Activated CD4-positive, alpha-beta T cell treated with anti-CD3 and anti-CD28 coated beads, Interleukin-2, amount 50 U/mL, for 24 hours (primary cell): Measurements from ENCODE around the gene MCM9.
"Not testable (repeated sequence)": the region's sequence is repeated elsewhere in the genome, so short reads cannot be mapped to it uniquely, and the experiment has no call there.

Experiments
- DNase-seq, 2 donors: peaks; one replicate each; pipeline ENCODE4 v3.0.0-alpha.2; 2020; ENCODE audit warnings: low read depth in 1 of 2, low spot score in 1 of 2

MCM9 gene

DNA sequence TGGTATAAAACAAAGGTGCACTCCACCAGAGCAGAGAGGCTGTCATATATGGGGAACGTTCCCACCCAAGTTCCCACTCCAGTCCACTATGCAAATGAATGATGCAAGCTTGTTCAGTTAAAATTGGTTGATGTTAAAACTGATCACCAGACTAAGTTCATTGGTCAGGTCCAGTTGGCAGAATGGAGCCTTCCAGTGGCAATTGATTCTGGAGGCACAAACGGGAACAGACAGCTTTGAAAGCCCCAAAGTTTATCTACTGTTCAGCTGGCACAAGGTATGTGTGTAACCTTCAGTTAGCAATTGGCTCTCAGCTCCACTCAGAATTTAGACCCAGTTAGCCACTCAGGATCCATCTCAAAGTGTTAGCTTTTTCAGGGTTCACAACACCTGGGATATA, 164.1 kb downstream of the MCM9 start:
- no peak for DNase-seq

DNA sequence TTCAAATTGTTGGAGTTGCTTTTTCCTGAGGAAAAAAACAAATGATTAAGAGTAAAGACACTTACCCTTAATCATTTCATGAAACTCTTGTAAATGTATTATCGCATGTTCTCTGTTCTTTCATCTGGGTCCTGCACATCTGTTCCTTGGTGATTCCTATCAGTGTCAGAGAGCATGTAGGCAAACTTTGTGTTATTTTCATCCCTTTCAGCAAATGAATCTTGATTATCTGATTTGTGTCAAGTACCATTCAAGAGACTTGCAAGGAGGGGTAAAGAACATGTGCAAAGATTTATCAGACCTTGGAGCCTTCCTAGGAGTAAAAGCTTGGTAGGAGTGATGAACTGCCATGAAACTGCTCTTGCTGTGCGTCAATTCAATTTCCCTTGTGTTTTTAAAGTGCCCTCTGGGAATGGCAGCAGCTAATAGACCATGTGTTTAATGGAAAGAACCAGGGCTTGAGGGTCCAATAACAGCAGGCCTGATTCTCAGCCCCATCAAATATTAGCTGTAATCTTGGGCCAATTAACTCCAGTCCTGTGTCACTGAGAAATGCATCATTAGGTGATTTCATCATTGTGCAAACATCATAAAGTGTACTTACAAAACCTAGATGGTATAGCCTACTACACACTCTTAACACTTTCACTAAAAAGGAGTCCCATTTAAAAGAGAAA, 164.7 kb downstream of the MCM9 start:
- DNase-seq = no peak

GRCh38 chr6:118768904-118769325, 166.0 kb downstream of the MCM9 start:
- no peak for DNase-seq

DNA sequence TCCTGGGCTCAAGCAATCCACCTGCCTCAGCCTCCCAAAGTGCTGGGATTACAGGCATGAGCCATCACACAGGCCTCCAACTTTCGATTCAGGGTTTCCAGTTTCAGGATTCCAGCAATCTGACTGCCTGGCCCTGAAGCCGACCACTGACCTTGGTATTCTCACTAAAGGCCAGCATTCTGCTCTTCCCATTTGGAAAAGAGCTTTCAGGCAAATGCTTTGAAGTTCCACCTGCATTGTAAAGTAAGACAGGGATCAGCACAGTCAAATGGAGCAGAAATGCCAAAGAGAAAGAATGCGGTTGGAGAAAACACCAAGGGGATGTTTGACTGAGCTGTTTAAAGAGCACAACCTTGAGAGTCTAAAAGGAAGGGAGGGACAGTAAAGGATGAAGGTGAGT, 166.5 kb downstream of the MCM9 start:
- DNase-seq = no peak

DNA sequence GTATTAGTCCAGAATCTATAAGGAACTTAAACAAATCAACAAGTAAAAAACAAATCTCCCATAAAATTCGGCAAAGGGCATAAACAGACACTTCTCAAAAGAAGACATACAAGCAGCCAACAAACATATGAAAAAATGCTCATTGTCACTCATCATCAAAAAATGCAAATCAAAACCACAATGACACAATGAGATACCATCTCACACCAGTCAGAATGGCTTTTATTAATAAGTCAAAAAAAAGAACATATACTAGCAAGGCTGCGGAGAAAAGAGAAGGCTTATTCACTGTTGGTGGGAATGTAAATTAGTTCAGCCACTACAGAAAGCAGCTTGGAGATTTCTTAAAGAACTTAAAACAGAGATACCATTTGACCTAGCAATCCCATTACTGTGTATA, 169.6 kb downstream of the MCM9 start:
- DNase-seq = not testable (repeated sequence)

DNA sequence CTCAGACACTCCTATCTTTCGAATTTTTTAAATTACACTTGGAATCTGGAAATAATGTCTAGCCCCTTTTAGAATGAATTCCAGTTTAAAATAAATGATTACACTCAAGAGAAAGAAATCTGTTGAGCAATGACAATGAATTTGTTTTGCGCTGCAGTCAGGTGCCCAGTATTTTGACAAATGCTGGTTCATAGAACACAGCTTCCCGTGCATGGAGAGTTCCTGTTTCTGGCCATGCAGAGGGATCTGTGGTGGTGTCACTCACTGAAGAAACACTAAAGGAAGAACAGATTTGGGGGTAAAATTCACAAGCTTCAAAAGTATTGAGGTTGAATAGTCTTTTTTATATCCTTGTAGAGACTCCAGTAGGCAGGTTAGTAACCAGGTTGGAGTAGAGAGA, 170.2 kb downstream of the MCM9 start:
- no peak for DNase-seq
